Spleen (tissue), 7 donors: ENCODE data around the gene HIPK2.

Source experiments
- CTCF ChIP-seq, 11 experiments: fragments of 200-600 bp in 7 of 11; fragments of 450-650 bp in 4 of 11; sonication (generic) in 4 of 11; IDR thresholded peaks in 8 of 11; conservative IDR thresholded peaks in 3 of 11; 1 replicate in 7 of 11; 2 replicates in 4 of 11; pipeline versions ENCODE4 v1.4.0 to v1.8.0; 2016 to 2021; ENCODE audit warnings: antibody characterized with exemption in 11 of 11, inconsistent platforms in 4 of 11, mild to moderate bottlenecking in 1 of 11
- POLR2A ChIP-seq, 3 donors: fragments of 450-650 bp; IDR thresholded peaks; one replicate each; pipeline ENCODE4 v1.5.1; 2017; ENCODE audit warnings: antibody characterized with exemption in 3 of 3, mild to moderate bottlenecking in 1 of 3
- POLR2AphosphoS5 ChIP-seq, 3 donors: sonication (generic); formaldehyde crosslinking; IDR thresholded peaks; one replicate each; pipeline ENCODE4 v1.5.1; 2017; ENCODE audit warnings: antibody characterized with exemption in 3 of 3
- donor health status: DM: no; HTN: no; CAD: no; lungs with moderate emphysema.
- donor health status: DM: no; HTN: no; CAD: no.
- donor health status: DM: no; HTN: no; CAD: no.

GRCh38 chr7:139702811-139703486, 74.8 kb downstream of the HIPK2 start:
- TF ChIP-seq CTCF (IDR thresholded peaks at IDR 0.05 in 8 of 11, conservative IDR thresholded peaks at IDR 0.05 in 3 of 11) (peak in 1 of 11 experiments; percentile 8), POLR2A (IDR thresholded peaks at IDR 0.05) (no peak), POLR2AphosphoS5 (IDR thresholded peaks at IDR 0.05) (no peak)
